T-cell (primary cell): Measurements from ENCODE around the gene SAMD5. TPM values are rescaled to one million over a fixed set of nuclear protein-coding genes. Genes with fewer than 3 reads are reported as not detected.

Experiments used
- ATAC-seq, 4 experiments: fragments of 200-7000 bp in 3 of 4; fragments of 150-1000 bp in 1 of 4; cut with Tn5 transposase; replicated peaks in 1 of 4; 1 replicate in 3 of 4; 2 replicates in 1 of 4; pipeline ENCODE4 v1.10.0; 2021; ENCODE audit warnings: moderate library complexity in 3 of 4, mild to moderate bottlenecking in 2 of 4, moderate number of reproducible peaks in 1 of 4
- CTCF ChIA-PET, 2 donors: fragments of 300-600 bp; sonication (Branson Sonifier 250); formaldehyde crosslinking; loops; one replicate each; lab custom pipeline; 2022; ENCODE audit warnings: antibody characterized with exemption in 2 of 2; lab: Charles Lee
- POLR2A ChIA-PET, 2 donors: fragments of 300-600 bp; sonication (Branson Sonifier 250); formaldehyde crosslinking; loops; one replicate each; lab custom pipeline; 2022; ENCODE audit warnings: antibody characterized with exemption in 2 of 2; lab: Charles Lee
- DNase-seq, 35 experiments: peaks; one replicate each; pipeline versions ENCODE4 v3.0.0 to v3.0.0-alpha.2; 2013 to 2023
- H3K27ac ChIP-seq: one replicate; pipeline ENCODE4 v1.5.1; 2013; ENCODE audit warnings: low read length
- H3K27me3 ChIP-seq, 2 experiments: replicated peaks in 1 of 2; 1 replicate in 1 of 2; 2 replicates in 1 of 2; pipeline versions ENCODE4 v1.6.1 to v1.7.0; 2013; ENCODE audit warnings: low read length in 1 of 2, mixed read lengths in 1 of 2; ENCODE audit not compliant: control insufficient read depth in 2 of 2, insufficient read depth in 2 of 2; ENCODE audit errors: extremely low read depth in 1 of 2
- H3K36me3 ChIP-seq, 2 donors: 1 replicate in 1 of 2; 2 replicates in 1 of 2; pipeline versions ENCODE4 v1.6.1 to v1.7.0; 2013; ENCODE audit warnings: low read length in 1 of 2; ENCODE audit not compliant: control insufficient read depth in 2 of 2, insufficient read depth in 1 of 2; ENCODE audit errors: extremely low read depth in 1 of 2
- H3K4me1 ChIP-seq, 2 experiments: 1 replicate in 1 of 2; 2 replicates in 1 of 2; pipeline versions ENCODE4 v1.6.1 to v1.7.0; 2013; ENCODE audit warnings: low read length in 2 of 2, mixed read lengths in 1 of 2; ENCODE audit not compliant: insufficient read depth in 2 of 2, control insufficient read depth in 1 of 2; ENCODE audit errors: extremely low read depth in 1 of 2
- H3K4me3 ChIP-seq, 2 donors: 1 replicate in 1 of 2; 2 replicates in 1 of 2; pipeline versions ENCODE4 v1.5.1 to v1.7.0; 2013; ENCODE audit warnings: mild to moderate bottlenecking in 2 of 2, low read length in 1 of 2, moderate library complexity in 1 of 2; ENCODE audit not compliant: control insufficient read depth in 1 of 2; ENCODE audit errors: extremely low read depth in 1 of 2
- H3K9me3 ChIP-seq: 2 replicates; pipeline ENCODE4 v1.7.0; 2013
- H3K27ac Mint-ChIP-seq, 2 donors: one replicate each; pipeline ENCODE4 v1.8.0; 2020 to 2021; ENCODE audit warnings: mild to moderate bottlenecking in 2 of 2, mixed read lengths in 2 of 2
- H3K27me3 Mint-ChIP-seq, 2 donors: one replicate each; pipeline ENCODE4 v1.8.0; 2021 to 2022; ENCODE audit warnings: mixed read lengths in 2 of 2
- H3K36me3 Mint-ChIP-seq: one replicate; pipeline ENCODE4 v1.8.0; 2021; ENCODE audit warnings: mixed read lengths
- H3K4me1 Mint-ChIP-seq, 3 donors: one replicate each; pipeline ENCODE4 v1.8.0; 2020 to 2022; ENCODE audit warnings: mixed read lengths in 3 of 3, mild to moderate bottlenecking in 1 of 3
- H3K4me3 Mint-ChIP-seq, 3 donors: one replicate each; pipeline ENCODE4 v1.8.0; 2020 to 2022; ENCODE audit warnings: mild to moderate bottlenecking in 3 of 3, mixed read lengths in 3 of 3, moderate library complexity in 3 of 3
- H3K9me3 Mint-ChIP-seq, 3 donors: one replicate each; pipeline ENCODE4 v1.8.0; 2020 to 2022; ENCODE audit warnings: mixed read lengths in 3 of 3
- WGBS: methylation state at CpG from one replicate; pipeline ENCODE4 v1.1.5; 2013; ENCODE audit warnings: missing lambda C conversion rate; ENCODE audit not compliant: insufficient coverage; 5-methylcytosine and 5-hydroxymethylcytosine counted together
- total RNA-seq, 35 experiments: library from RNA in 6 of 35; stranded (reverse) in 6 of 35; fragments of 120-200 nt in 1 of 35; gene quantifications; one replicate each; pipeline versions ENCODE4 v1.2.1 to v1.2.4 and lab custom pipeline; 2013 to 2026

Gene SAMD5
- total RNA-seq, 5 donors from 2014 or later (not counting 1 experiment from before 2014, with no cell fraction given), result not detected

DNA sequence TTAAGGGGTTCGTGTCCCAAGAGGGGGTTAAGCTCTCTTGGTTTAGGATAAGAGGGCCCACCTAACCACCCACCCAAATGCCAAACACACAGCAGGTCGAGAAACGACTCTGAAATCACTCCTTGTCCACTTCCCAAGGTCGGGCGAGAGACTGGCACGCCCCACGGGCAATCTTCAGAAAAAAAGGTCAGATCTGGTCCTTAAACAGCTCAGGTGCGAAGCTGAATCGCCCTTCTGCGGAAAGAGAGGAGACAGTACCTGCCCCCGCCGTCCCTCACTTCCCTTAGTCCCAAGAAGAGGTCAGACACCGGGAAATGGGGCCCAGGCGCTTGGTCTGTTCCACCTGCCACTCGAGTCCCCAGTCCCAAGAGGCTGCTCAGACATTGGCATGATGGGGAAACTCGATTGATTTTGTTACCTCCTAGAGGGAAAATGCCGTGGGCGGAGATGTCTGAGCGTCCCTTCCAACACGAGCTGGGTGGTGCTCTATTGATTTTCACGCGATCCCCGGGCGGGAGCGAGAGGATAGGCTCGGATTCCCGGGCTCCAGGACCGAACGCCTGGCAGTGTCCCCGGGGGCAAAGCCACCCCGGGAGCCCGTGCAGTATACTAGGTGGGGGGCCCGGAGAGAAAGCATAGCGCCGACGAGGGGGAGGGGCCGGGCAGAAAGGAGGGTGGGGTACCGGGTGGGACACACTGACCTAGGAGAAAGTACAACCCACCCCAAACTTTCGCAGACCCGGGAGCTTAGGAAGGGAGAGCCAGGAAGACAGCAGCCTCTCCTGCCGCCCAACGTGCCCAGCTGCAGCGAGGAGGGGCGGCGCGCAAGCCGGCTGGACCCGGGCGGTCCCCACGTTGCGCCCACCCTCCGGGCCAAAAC is 1.1 kb upstream of the SAMD5 start:
- no peaks in the 10 kb centered on the region for H3K36me3 ChIP-seq
- DNase-seq, result no peak
- Mint-ChIP-seq H3K4me1 (peaks cover 7 to 22% (median 18%) of the 10 kb centered on the region in 3 donors), H3K9me3 (no peaks in the 10 kb centered on the region), H3K4me3 (peak overlapping the region; percentile 25 to 59 (median 58)), H3K27me3 (peaks cover 55 to 61% of the 10 kb centered on the region in 2 donors), H3K27ac (no peak overlapping the region), H3K36me3 (no peaks in the 10 kb centered on the region)
- 6% methylated on average over 35 of the region's 52 CpGs for WGBS
- ChIA-PET CTCF (interaction anchor here (0.6 to 0.7 kb wide), 2 partner anchors 16 to 657 kb away, joined by 5 to 6 read pairs; no protein-coding TSS in a partner anchor), POLR2A (no interaction called here)
- H3K27me3 ChIP-seq, result peaks cover 14 to 44% of the 10 kb centered on the region in 2 experiments
- H3K4me3 ChIP-seq, result peak overlapping the region in 1 of 2 donors; percentile 7
- H3K27ac ChIP-seq, result no peak overlapping the region
- peak in 1 of 4 experiments; percentile 24 for ATAC-seq
- no peaks in the 10 kb centered on the region for H3K9me3 ChIP-seq
- peaks cover 0 to 25% of the 10 kb centered on the region in 2 experiments for H3K4me1 ChIP-seq

DNA sequence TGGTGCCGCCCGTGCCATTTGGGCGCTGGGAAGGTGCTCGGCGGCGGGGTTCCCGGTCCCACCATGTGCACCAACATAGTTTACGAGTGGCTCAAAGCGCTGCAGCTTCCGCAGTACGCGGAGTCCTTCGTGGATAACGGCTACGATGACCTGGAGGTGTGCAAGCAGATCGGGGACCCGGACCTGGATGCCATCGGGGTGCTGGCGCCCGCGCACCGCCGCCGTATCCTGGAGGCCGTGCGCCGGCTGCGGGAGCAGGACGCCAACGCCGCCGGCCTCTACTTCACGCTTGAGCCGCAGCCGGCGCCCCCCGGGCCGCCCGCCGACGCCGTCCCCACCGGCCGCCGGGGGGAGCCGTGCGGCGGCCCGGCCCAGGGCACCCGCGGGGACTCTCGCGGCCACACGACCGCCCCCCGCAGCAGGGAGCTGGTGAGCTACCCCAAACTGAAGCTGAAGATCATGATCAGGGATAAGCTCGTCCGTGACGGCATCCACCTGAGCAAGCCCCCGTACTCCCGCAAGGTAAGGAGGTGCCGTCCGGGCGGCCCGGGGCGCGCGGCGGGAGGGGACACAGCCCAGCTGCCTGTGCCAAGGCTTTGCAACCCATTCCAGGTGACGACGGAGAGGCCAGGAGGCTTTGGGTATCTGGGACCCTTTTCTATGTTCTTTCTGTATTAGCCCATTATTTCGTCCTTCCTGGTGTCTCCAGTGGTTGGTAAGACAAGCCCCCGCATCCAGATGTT is 547 bp downstream of the SAMD5 start:
- Histone ChIP-seq H3K4me3 (peak overlapping the region in 1 of 2 donors; percentile 7), H3K27ac (no peak overlapping the region), H3K4me1 (peaks cover 0 to 25% of the 10 kb centered on the region in 2 experiments), H3K27me3 (peaks cover 20 to 44% of the 10 kb centered on the region in 2 experiments), H3K36me3 (no peaks in the 10 kb centered on the region), H3K9me3 (no peaks in the 10 kb centered on the region)
- ATAC-seq (peak in 2 of 4 experiments; percentile 12 to 14), DNase-seq (no peak)
- Mint-ChIP-seq H3K4me1 (peaks cover 7 to 22% (median 18%) of the 10 kb centered on the region in 3 donors), H3K36me3 (no peaks in the 10 kb centered on the region), H3K27me3 (peaks cover 43 to 51% of the 10 kb centered on the region in 2 donors), H3K9me3 (no peaks in the 10 kb centered on the region), H3K4me3 (peak overlapping the region; percentile 63 to 66 (median 65)), H3K27ac (peak overlapping the region in 1 of 2 donors; percentile 28)
- POLR2A ChIA-PET, result no interaction called here
- WGBS, result 3% methylated on average over 72 of the region's 73 CpGs
- CTCF ChIA-PET, result no interaction called here

DNA sequence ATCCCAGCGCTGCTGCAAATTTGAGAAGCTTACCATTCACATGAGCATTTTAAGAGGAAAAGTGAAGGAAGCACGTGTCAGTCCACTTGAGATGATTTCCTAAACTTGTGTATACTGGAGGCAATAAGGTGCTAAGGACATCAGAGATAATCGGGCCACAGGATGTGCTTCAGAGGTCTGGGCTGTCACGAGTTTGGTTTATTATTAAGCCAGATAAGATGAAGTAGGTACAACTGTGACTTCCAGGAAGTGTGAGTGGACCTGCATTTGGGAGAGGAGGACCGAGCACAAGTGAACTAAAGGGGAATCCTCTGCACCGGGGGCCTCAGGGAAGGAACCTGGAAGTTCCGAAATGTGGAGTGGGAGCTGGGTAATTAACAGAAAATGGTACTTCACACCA is 1.4 kb downstream of the SAMD5 start:
- no peak for DNase-seq
- Histone ChIP-seq H3K4me1 (peaks cover 0 to 25% of the 10 kb centered on the region in 2 experiments), H3K9me3 (no peaks in the 10 kb centered on the region), H3K36me3 (no peaks in the 10 kb centered on the region), H3K4me3 (no peak overlapping the region), H3K27me3 (peaks cover 20 to 44% of the 10 kb centered on the region in 2 experiments), H3K27ac (no peak overlapping the region)
- no peak overlapping the region for H3K27ac Mint-ChIP-seq
- no peak for ATAC-seq
- H3K4me1 Mint-ChIP-seq, result peaks cover 7 to 22% (median 18%) of the 10 kb centered on the region in 3 donors
- H3K9me3 Mint-ChIP-seq, result no peaks in the 10 kb centered on the region
- WGBS, result 21% methylated on average over 6 of the region's 7 CpGs
- H3K27me3 Mint-ChIP-seq, result peaks cover 40 to 49% of the 10 kb centered on the region in 2 donors
- CTCF ChIA-PET, result no interaction called here
- peak overlapping the region; percentile 26 to 56 (median 48) for H3K4me3 Mint-ChIP-seq
- POLR2A ChIA-PET, result no interaction called here
- no peaks in the 10 kb centered on the region for H3K36me3 Mint-ChIP-seq

DNA sequence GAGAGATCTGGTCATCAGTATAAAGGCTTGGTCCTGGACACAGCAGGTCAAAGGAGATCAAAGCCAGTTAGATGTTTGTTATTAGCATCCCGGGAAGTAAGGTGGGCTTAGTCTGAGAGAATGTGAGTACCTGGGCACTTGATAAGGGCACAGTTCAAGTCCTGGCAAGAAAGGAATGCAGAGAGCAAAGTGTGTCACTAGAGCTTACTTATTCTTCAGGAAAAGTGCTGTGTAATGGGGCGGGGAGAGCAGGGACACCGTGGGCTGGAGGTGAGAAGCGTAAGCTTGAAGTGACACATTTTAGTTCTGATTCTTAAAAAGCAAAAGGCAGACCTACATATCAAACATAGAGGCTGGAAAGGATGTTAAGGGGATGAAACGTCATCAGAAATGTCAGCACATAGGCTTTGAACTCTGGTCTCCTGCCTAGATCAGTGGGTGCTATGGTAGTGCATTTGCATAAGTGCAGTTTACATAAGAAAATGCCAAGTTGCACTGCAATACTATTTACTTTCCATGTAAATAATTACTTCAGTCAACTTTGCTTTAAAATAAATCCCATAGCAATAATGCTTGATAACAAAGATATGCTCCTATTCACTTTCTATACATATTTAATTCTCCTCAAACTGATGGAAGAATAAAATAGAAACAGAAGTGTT is 2.6 kb downstream of the SAMD5 start:
- 80% methylated on average over 1 of the region's 5 CpGs for WGBS
- peaks cover 0 to 25% of the 10 kb centered on the region in 2 experiments for H3K4me1 ChIP-seq
- no peak overlapping the region for H3K27ac ChIP-seq
- peaks cover 21 to 36% of the 10 kb centered on the region in 2 experiments for H3K27me3 ChIP-seq
- peaks cover 7 to 22% (median 17%) of the 10 kb centered on the region in 3 donors for H3K4me1 Mint-ChIP-seq
- ChIA-PET POLR2A (no interaction called here), CTCF (no interaction called here)
- H3K36me3 ChIP-seq, result no peaks in the 10 kb centered on the region
- no peak overlapping the region for H3K4me3 Mint-ChIP-seq
- no peak for DNase-seq
- H3K27ac Mint-ChIP-seq, result no peak overlapping the region
- H3K4me3 ChIP-seq, result no peak overlapping the region
- peaks cover 37 to 41% of the 10 kb centered on the region in 2 donors for H3K27me3 Mint-ChIP-seq
- H3K9me3 ChIP-seq, result no peaks in the 10 kb centered on the region
- H3K36me3 Mint-ChIP-seq, result no peaks in the 10 kb centered on the region
- no peak for ATAC-seq
- H3K9me3 Mint-ChIP-seq, result peaks cover 0 to 4% (median 0%) of the 10 kb centered on the region in 3 donors

DNA sequence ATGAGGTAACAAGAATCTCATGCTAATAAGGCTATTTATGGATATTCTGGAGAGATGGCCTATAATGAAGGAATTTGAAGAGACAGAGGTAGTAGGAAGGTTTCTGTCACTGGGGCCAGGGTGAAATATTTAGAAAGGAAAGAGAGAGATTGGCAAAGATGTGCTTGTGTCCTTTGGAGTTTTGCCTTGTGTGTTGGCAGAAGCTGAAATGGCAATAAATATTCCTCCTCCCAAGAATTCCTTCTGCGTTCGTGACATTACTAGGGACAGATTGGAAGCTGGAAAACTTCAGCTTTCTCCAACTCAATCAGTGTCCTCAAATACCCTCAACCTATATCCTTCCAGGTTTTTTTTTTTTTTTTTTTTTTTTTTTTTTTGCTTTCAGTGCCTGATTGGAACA is 6.3 kb downstream of the SAMD5 start:
- ChIA-PET CTCF (no interaction called here), POLR2A (no interaction called here)
- Mint-ChIP-seq H3K9me3 (peaks cover 0 to 4% (median 0%) of the 10 kb centered on the region in 3 donors), H3K4me1 (peaks cover 0 to under 1% (median 0%) of the 10 kb centered on the region in 3 donors), H3K4me3 (no peak overlapping the region), H3K27me3 (peaks cover 17 to 21% of the 10 kb centered on the region in 2 donors), H3K36me3 (no peaks in the 10 kb centered on the region), H3K27ac (no peak overlapping the region)
- no peak overlapping the region for H3K27ac ChIP-seq
- no peaks in the 10 kb centered on the region for H3K4me1 ChIP-seq
- no peaks in the 10 kb centered on the region for H3K36me3 ChIP-seq
- H3K9me3 ChIP-seq, result no peaks in the 10 kb centered on the region
- no peak overlapping the region for H3K4me3 ChIP-seq
- no CpG with 5 or more reads among the region's 2 CpGs for WGBS
- peaks cover 9 to 16% of the 10 kb centered on the region in 2 experiments for H3K27me3 ChIP-seq
- ATAC-seq, result no peak
- no peak for DNase-seq

DNA sequence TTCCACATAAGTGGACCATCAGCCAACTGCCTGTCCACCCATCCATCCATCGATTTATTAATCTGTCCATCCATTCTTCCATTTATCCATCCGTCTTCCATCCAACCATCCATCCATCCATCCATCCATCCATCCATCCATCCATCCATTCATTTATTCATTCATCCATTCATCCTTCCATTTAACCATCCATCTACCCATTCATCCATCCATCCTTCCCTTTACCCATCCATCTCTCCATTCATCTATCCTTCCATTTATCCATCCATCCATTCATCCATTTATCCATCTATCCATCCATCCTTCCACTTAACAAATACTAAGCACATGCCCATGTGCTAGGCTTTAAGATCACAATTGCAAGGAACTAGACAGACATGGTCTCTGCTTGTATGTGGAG is 6.8 kb downstream of the SAMD5 start:
- H3K4me3 Mint-ChIP-seq, result no peak overlapping the region
- no peak for DNase-seq
- no peaks in the 10 kb centered on the region for H3K36me3 Mint-ChIP-seq
- WGBS, result 78% methylated on average over 2 of the region's 2 CpGs
- Histone ChIP-seq H3K36me3 (no peaks in the 10 kb centered on the region), H3K27ac (no peak overlapping the region), H3K9me3 (no peaks in the 10 kb centered on the region), H3K4me3 (no peak overlapping the region), H3K27me3 (peaks cover 4 to 16% of the 10 kb centered on the region in 2 experiments), H3K4me1 (no peaks in the 10 kb centered on the region)
- no peaks in the 10 kb centered on the region for H3K4me1 Mint-ChIP-seq
- H3K9me3 Mint-ChIP-seq, result peaks cover 0 to 4% (median 0%) of the 10 kb centered on the region in 3 donors
- ChIA-PET POLR2A (no interaction called here), CTCF (no interaction called here)
- ATAC-seq, result no peak
- peaks cover 12 to 16% of the 10 kb centered on the region in 2 donors for H3K27me3 Mint-ChIP-seq
- no peak overlapping the region for H3K27ac Mint-ChIP-seq
